Neural cell (in vitro differentiated cells): ENCODE data around the gene TMEM115. TPM values are rescaled to one million over a fixed set of nuclear protein-coding genes. Genes with fewer than 3 reads are reported as not detected.
A peak's percentile ranks its signal among the peaks of the same experiment; 100 is the strongest.

Experiments
- H2AFZ ChIP-seq: fragments of 200-600, 300-800 bp; sonication (generic), shearing (Covaris generic); 2 replicates; pipeline ENCODE4 v1.6.0; 2014; ENCODE audit warnings: low read depth, mild to moderate bottlenecking, antibody characterized with exemption, low read length, moderate library complexity
- H3F3A ChIP-seq: fragments of 200-600 bp; shearing (Covaris generic); 2 replicates; pipeline ENCODE4 v1.6.1; 2016; ENCODE audit warnings: mild to moderate bottlenecking, moderate library complexity, mixed read lengths, antibody characterized with exemption, low read length; ENCODE audit not compliant: insufficient read depth, poor library complexity, severe bottlenecking
- H3K27ac ChIP-seq: fragments of 200-600, 300-800 bp; sonication (generic), shearing (Covaris generic); 2 replicates; pipeline ENCODE4 v1.5.1; 2014; ENCODE audit warnings: mild to moderate bottlenecking, low read length, moderate library complexity
- H3K27me3 ChIP-seq: fragments of 300-800, 200-600 bp; sonication (generic), shearing (Covaris generic); 2 replicates; pipeline ENCODE4 v1.6.0; 2014; ENCODE audit warnings: mild to moderate bottlenecking, low read depth, low read length, moderate library complexity; ENCODE audit not compliant: insufficient read depth
- H3K36me3 ChIP-seq: fragments of 300-800, 200-600 bp; sonication (generic), shearing (Covaris generic); 2 replicates; pipeline ENCODE4 v1.5.1; 2014; ENCODE audit warnings: mild to moderate bottlenecking, antibody characterized with exemption, low read length, moderate library complexity; ENCODE audit not compliant: insufficient read depth
- H3K4me2 ChIP-seq: fragments of 300-800, 200-600 bp; sonication (generic), shearing (Covaris generic); 2 replicates; pipeline ENCODE4 v1.6.0; 2014; ENCODE audit warnings: mild to moderate bottlenecking, low read length
- H3K4me3 ChIP-seq: fragments of 300-800, 200-600 bp; sonication (generic), shearing (Covaris generic); 2 replicates; pipeline ENCODE4 v1.5.1; 2014; ENCODE audit warnings: mild to moderate bottlenecking, low read length, moderate library complexity
- H3K79me2 ChIP-seq: fragments of 200-600 bp; shearing (Covaris generic); replicated peaks from 2 replicates; pipeline ENCODE4 v1.6.0; 2014; ENCODE audit warnings: mild to moderate bottlenecking, low read length, moderate library complexity; ENCODE audit not compliant: insufficient read depth
- H3K9ac ChIP-seq: fragments of 300-800, 200-600 bp; sonication (generic), shearing (Covaris generic); 2 replicates; pipeline ENCODE4 v1.6.1; 2016; ENCODE audit warnings: mild to moderate bottlenecking, low read length, mixed read lengths
- H3K9me2 ChIP-seq: fragments of 200-600 bp; shearing (Covaris generic); 2 replicates; pipeline ENCODE4 v1.6.1; 2016; ENCODE audit warnings: mild to moderate bottlenecking, low read length, mixed read lengths; ENCODE audit not compliant: insufficient read depth
- H3K9me3 ChIP-seq: fragments of 200-600, 300-800 bp; sonication (generic), shearing (Covaris generic); 2 replicates; pipeline ENCODE4 v1.6.1; 2016; ENCODE audit warnings: mild to moderate bottlenecking, mixed run types, low read length, moderate library complexity, mixed read lengths
- H4K20me1 ChIP-seq: fragments of 200-600 bp; shearing (Covaris generic); 2 replicates; pipeline ENCODE4 v1.6.1; 2016; ENCODE audit warnings: mild to moderate bottlenecking, mixed run types; ENCODE audit not compliant: insufficient read depth
- CTCF ChIP-seq: fragments of 450-650 bp; IDR thresholded peaks from 2 replicates; pipeline ENCODE4 v1.5.1; 2014; ENCODE audit warnings: antibody characterized with exemption, mild to moderate bottlenecking, moderate library complexity; ENCODE audit not compliant: poor library complexity, severe bottlenecking
- EP300 ChIP-seq: fragments of 450-650 bp; conservative IDR thresholded peaks from 2 replicates; pipeline ENCODE4 v1.6.1; 2014; ENCODE audit warnings: antibody characterized with exemption, mild to moderate bottlenecking, moderate library complexity; ENCODE audit not compliant: poor library complexity, severe bottlenecking
- EZH2 ChIP-seq: fragments of 200-600, 300-800 bp; shearing (Covaris generic), sonication (generic); IDR thresholded peaks from 2 replicates; pipeline ENCODE4 v1.6.1; 2014; ENCODE audit warnings: antibody characterized with exemption, low read length, borderline replicate concordance, mild to moderate bottlenecking; ENCODE audit not compliant: insufficient read depth, poor library complexity, severe bottlenecking
- MXI1 ChIP-seq: fragments of 450-650 bp; conservative IDR thresholded peaks from 2 replicates; pipeline ENCODE4 v1.6.1; 2014; ENCODE audit warnings: antibody characterized with exemption, mild to moderate bottlenecking; ENCODE audit not compliant: poor library complexity, severe bottlenecking
- POLR2AphosphoS5 ChIP-seq: IDR thresholded peaks from 2 replicates; pipeline ENCODE4 v1.6.1; 2012
- RAD21 ChIP-seq: fragments of 450-650 bp; conservative IDR thresholded peaks from 2 replicates; pipeline ENCODE4 v1.6.1; 2014; ENCODE audit warnings: antibody characterized with exemption, mild to moderate bottlenecking, moderate library complexity
- REST ChIP-seq: IDR thresholded peaks from 2 replicates; pipeline ENCODE4 v1.6.1; 2012; ENCODE audit warnings: borderline replicate concordance
- SMC3 ChIP-seq: fragments of 450-650 bp; conservative IDR thresholded peaks from 2 replicates; pipeline ENCODE4 v1.6.1; 2014; ENCODE audit warnings: antibody characterized with exemption, mild to moderate bottlenecking, moderate library complexity; ENCODE audit not compliant: poor library complexity
- TAF1 ChIP-seq: IDR thresholded peaks from 2 replicates; pipeline ENCODE4 v1.6.1; 2012; ENCODE audit warnings: low read depth
- polyA plus RNA-seq: library from polyadenylated mRNA; depleted of rRNA; stranded (reverse); fragments of >200 nt; gene quantifications from 2 replicates; pipeline ENCODE4 v1.2.3, GENCODE V29; 2014

The TMEM115 gene
- polyA plus RNA-seq, 1 donor from 2014 or later: 17.8 TPM

GRCh38 chr3:50327943-50328691 is 31.2 kb downstream of the TMEM115 start, which contains the start of gene TUSC2:
Gene TUSC2 (minus strand): TSS chr3:50328223. CDS start chr3:50328099, 124 bp downstream.
- Histone ChIP-seq H3K36me3 (no peaks in the 10 kb centered on the region), H2AFZ (peak within 1 kb of the TSS; percentile 56), H3K9me2 (no peaks in the 10 kb centered on the region), H4K20me1 (no peaks in the 10 kb centered on the region), H3K9me3 (no peaks in the 10 kb centered on the region), H3F3A (no peaks in the 10 kb centered on the region), H3K27ac (peak within 1 kb of the TSS; percentile 66), H3K4me2 (peak within 1 kb of the TSS; percentile 87), H3K9ac (peak within 1 kb of the TSS; percentile 85), H3K79me2 (peaks cover 12% of the 10 kb centered on the region), H3K4me3 (peak within 1 kb of the TSS; percentile 100), H3K27me3 (no peaks in the 10 kb centered on the region)
- TF ChIP-seq REST (peak; percentile 66), EP300 (no peak), SMC3 (no peak), EZH2 (no peak), POLR2AphosphoS5 (peak; percentile 96), RAD21 (no peak), MXI1 (peak; percentile 92)

DNA sequence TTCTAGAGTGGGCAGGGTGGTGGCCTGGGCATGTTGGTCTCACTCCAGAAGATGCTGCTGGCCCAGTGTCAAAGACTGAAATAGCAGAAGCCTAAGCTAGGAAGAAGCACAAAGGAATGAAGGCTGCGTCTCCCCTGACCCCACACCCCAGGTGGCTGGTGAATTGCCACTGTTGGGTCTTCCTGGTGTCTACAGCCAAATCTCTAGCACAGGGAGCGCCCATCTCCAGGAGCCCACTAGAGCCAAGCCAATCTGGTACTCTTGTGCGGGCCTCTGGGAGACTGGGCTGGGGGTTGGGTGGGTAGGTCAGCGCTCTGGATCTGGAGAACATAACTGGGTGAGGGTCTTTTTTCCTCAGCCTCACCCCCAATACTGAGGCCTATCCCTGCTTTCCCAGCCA is 32.2 kb downstream of the TMEM115 start:
- Histone ChIP-seq H3K4me2 (peak overlapping the region; percentile 73), H3K4me3 (peak overlapping the region; percentile 100), H3K9ac (peak overlapping the region; percentile 85), H2AFZ (no peak overlapping the region), H3F3A (no peaks in the 10 kb centered on the region), H3K27ac (peak overlapping the region; percentile 66), H4K20me1 (no peaks in the 10 kb centered on the region), H3K27me3 (no peaks in the 10 kb centered on the region), H3K36me3 (no peaks in the 10 kb centered on the region), H3K79me2 (peaks cover 12% of the 10 kb centered on the region), H3K9me2 (no peaks in the 10 kb centered on the region), H3K9me3 (no peaks in the 10 kb centered on the region)
- TF ChIP-seq RAD21 (no peak), TAF1 (no peak), REST (no peak), CTCF (no peak), SMC3 (no peak), EZH2 (no peak), EP300 (no peak), MXI1 (no peak), POLR2AphosphoS5 (no peak)
